Gastroesophageal sphincter (tissue), 4 donors: Measurements from ENCODE around the gene ACBD7. TPM values are rescaled to one million over a fixed set of nuclear protein-coding genes. Genes with fewer than 3 reads are reported as not detected.

ENCODE experiments used
- ATAC-seq: fragments of 150-250 bp; one replicate; pipeline ENCODE4 v1.9.1; 2016; ENCODE audit warnings: mild to moderate bottlenecking, moderate library complexity
- H3K27ac ChIP-seq, 4 donors: fragments of 200-600 bp; sonication (generic) in 3 of 4; 1 replicate in 3 of 4; 2 replicates in 1 of 4; pipeline ENCODE4 v1.5.1; 2016 to 2019
- H3K27me3 ChIP-seq: fragments of 200-600 bp; sonication (generic); one replicate; pipeline ENCODE4 v1.5.1; 2019
- H3K36me3 ChIP-seq, 2 donors: fragments of 200-600 bp; sonication (generic); one replicate each; pipeline ENCODE4 v1.5.1; 2019; ENCODE audit warnings: control low read depth in 1 of 2
- H3K4me1 ChIP-seq, 3 donors: fragments of 200-600 bp; sonication (generic); 1 replicate in 2 of 3; 2 replicates in 1 of 3; pipeline ENCODE4 v1.5.1; 2016 to 2019; ENCODE audit warnings: control low read depth in 2 of 3
- H3K4me3 ChIP-seq, 2 donors: fragments of 200-600 bp; sonication (generic); one replicate each; pipeline ENCODE4 v1.5.1; 2019; ENCODE audit warnings: mild to moderate bottlenecking in 1 of 2, moderate library complexity in 1 of 2
- H3K9me3 ChIP-seq, 3 donors: fragments of 200-600 bp; sonication (generic); one replicate each; pipeline ENCODE4 v1.5.1; 2017 to 2019; ENCODE audit warnings: control low read depth in 2 of 3
- EP300 ChIP-seq: sonication (generic); formaldehyde crosslinking; IDR thresholded peaks from one replicate; pipeline ENCODE4 v1.6.1; 2017; ENCODE audit warnings: antibody characterized with exemption, mild to moderate bottlenecking
- POLR2A ChIP-seq, 2 donors: fragments of 450-650 bp; IDR thresholded peaks; one replicate each; pipeline ENCODE4 v1.6.1; 2017; ENCODE audit warnings: antibody characterized with exemption in 2 of 2, mild to moderate bottlenecking in 2 of 2, moderate library complexity in 1 of 2
- POLR2AphosphoS5 ChIP-seq: sonication (generic); formaldehyde crosslinking; IDR thresholded peaks from one replicate; pipeline ENCODE4 v1.6.1; 2017; ENCODE audit warnings: antibody characterized with exemption
- WGBS, 2 donors: methylation state at CpG; one replicate each; pipeline ENCODE4 v1.1.5; 2018; ENCODE audit warnings: low coverage in 1 of 2; 5-methylcytosine and 5-hydroxymethylcytosine counted together
- total RNA-seq, 4 donors: library from RNA; depleted of rRNA; stranded (reverse); fragments of >200 nt; gene quantifications; one replicate each; pipeline ENCODE4 v1.1.0, GENCODE V29; 2016
- TF ChIP-seq, protein P1 (sequence below), 4 experiments: fragments of 200-600 bp in 2 of 4; fragments of 450-650 bp in 2 of 4; sonication (generic) in 1 of 4; IDR thresholded peaks; one replicate each; pipeline ENCODE4 v1.5.1; 2017 to 2019; ENCODE audit warnings: antibody characterized with exemption in 4 of 4, mild to moderate bottlenecking in 2 of 4, moderate library complexity in 2 of 4

Gene ACBD7
- total RNA-seq, 4 donors from 2014 or later = not detected

GRCh38 chr10:15053061-15053460, 35.5 kb downstream of the ACBD7 start:
- no peak for TF ChIP-seq EP300
- TF ChIP-seq POLR2AphosphoS5 = no peak
- TF ChIP-seq, protein P1, sequence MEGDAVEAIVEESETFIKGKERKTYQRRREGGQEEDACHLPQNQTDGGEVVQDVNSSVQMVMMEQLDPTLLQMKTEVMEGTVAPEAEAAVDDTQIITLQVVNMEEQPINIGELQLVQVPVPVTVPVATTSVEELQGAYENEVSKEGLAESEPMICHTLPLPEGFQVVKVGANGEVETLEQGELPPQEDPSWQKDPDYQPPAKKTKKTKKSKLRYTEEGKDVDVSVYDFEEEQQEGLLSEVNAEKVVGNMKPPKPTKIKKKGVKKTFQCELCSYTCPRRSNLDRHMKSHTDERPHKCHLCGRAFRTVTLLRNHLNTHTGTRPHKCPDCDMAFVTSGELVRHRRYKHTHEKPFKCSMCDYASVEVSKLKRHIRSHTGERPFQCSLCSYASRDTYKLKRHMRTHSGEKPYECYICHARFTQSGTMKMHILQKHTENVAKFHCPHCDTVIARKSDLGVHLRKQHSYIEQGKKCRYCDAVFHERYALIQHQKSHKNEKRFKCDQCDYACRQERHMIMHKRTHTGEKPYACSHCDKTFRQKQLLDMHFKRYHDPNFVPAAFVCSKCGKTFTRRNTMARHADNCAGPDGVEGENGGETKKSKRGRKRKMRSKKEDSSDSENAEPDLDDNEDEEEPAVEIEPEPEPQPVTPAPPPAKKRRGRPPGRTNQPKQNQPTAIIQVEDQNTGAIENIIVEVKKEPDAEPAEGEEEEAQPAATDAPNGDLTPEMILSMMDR (IDR thresholded peaks at IDR 0.05) = no peak
- TF ChIP-seq POLR2A (IDR thresholded peaks at IDR 0.05) = no peak
- WGBS, 2 donors = 86 to 100% methylated on average over 1 to 3 of the region's 3 CpGs
- no peaks in the 10 kb centered on the region for H3K9me3 ChIP-seq
- no peaks in the 10 kb centered on the region for H3K27me3 ChIP-seq
- H3K36me3 ChIP-seq = no peaks in the 10 kb centered on the region
- ATAC-seq = no peak
- no peak overlapping the region for H3K27ac ChIP-seq
- no peak overlapping the region for H3K4me3 ChIP-seq
- H3K4me1 ChIP-seq = no peaks in the 10 kb centered on the region

DNA sequence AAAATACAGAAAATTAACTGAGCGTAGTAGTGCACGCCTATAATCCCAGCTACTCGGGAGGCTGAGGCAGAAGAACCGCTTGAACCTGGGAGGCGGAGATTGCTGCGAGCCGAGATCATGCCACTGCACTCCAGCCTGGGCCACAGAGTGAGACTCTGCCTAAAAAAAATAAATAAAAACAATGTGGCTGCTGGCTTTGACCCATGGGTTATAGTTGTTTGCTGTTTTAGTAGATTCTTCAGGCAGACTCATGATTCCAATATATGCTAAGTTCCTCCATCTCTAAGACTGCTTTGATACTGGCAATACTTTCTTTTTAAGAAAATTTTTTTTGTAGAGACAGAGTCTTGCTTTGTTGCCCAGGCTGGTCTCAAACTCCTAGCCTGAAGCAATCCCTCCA, 36.5 kb downstream of the ACBD7 start:
- no peaks in the 10 kb centered on the region for H3K27me3 ChIP-seq
- no peak for ATAC-seq
- no peaks in the 10 kb centered on the region for H3K9me3 ChIP-seq
- no peak overlapping the region for H3K4me3 ChIP-seq
- no peak overlapping the region for H3K27ac ChIP-seq
- H3K4me1 ChIP-seq = no peaks in the 10 kb centered on the region
- TF ChIP-seq POLR2AphosphoS5 = no peak
- 59 to 72% methylated on average over 3 to 7 of the region's 7 CpGs for WGBS, 2 donors
- H3K36me3 ChIP-seq = no peaks in the 10 kb centered on the region

GRCh38 chr10:15049533-15049932, 39.0 kb downstream of the ACBD7 start:
- ATAC-seq = no peak
- no peaks in the 10 kb centered on the region for H3K36me3 ChIP-seq
- TF ChIP-seq POLR2AphosphoS5 = no peak
- no peak for TF ChIP-seq POLR2A (IDR thresholded peaks at IDR 0.05)
- TF ChIP-seq, protein P1 (IDR thresholded peaks at IDR 0.05) = no peak
- no peak for TF ChIP-seq EP300
- no peak overlapping the region for H3K4me3 ChIP-seq
- H3K9me3 ChIP-seq = no peaks in the 10 kb centered on the region
- H3K27ac ChIP-seq = no peak overlapping the region
- H3K27me3 ChIP-seq = no peaks in the 10 kb centered on the region
- H3K4me1 ChIP-seq = no peaks in the 10 kb centered on the region

DNA sequence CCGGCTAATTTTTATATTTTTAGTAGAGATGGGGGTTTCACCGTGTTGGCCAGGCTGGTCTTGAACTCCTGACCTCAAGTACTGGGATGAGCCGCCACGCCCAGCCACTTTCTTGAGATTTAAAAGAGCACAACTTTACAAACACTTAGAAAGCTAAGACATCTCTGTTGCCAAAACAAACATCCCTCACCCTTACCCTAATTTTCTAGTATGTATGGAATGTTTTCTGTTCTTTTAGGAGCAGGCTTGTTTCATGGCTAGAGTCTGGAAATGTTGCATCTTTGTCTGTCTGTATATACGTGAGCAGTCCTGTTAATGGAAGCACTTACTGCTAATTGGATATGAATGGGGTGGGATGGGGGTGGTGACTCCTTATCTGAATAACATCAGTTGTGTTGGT, 42.0 kb downstream of the ACBD7 start:
- WGBS, 2 donors = 43 to 50% methylated on average over 1 to 5 of the region's 5 CpGs
- H3K27me3 ChIP-seq = no peaks in the 10 kb centered on the region
- no peak overlapping the region for H3K27ac ChIP-seq
- H3K4me1 ChIP-seq = no peaks in the 10 kb centered on the region
- no peak overlapping the region for H3K4me3 ChIP-seq
- no peak for TF ChIP-seq POLR2AphosphoS5
- no peaks in the 10 kb centered on the region for H3K36me3 ChIP-seq
- H3K9me3 ChIP-seq = no peaks in the 10 kb centered on the region
- no peak for ATAC-seq

GRCh38 chr10:15045380-15045779, 43.2 kb downstream of the ACBD7 start:
- no peak for ATAC-seq
- H3K4me1 ChIP-seq = no peaks in the 10 kb centered on the region
- H3K36me3 ChIP-seq = no peaks in the 10 kb centered on the region
- H3K4me3 ChIP-seq = no peak overlapping the region
- H3K27me3 ChIP-seq = no peaks in the 10 kb centered on the region
- H3K9me3 ChIP-seq = no peaks in the 10 kb centered on the region
- WGBS, 2 donors = 80 to 83% methylated on average over 1 of the region's 1 CpG
- TF ChIP-seq POLR2AphosphoS5 = no peak
- no peak for TF ChIP-seq POLR2A (IDR thresholded peaks at IDR 0.05)
- TF ChIP-seq, protein P1 (IDR thresholded peaks at IDR 0.05) = no peak
- no peak for TF ChIP-seq EP300
- peak overlapping the region in 1 of 4 donors; percentile 14 for H3K27ac ChIP-seq

DNA sequence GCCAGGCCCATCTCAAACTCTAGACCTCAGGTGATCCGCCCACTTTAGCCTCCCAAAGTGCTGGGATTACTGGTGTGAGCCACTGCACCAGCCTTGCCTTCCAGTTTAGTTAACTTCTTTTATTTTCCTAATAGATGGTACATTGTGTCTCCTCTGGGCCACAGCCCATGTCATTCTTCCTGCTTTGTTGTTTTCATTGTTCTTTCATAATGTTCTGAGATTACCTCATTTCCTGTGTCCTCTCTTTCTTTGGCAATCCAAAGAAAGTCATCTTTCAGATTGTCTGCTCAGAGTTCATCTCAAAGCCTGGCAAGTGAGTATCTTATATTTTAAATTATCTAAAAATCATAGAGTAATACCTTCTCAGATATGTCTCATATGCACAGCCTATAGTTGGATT, 44.9 kb downstream of the ACBD7 start, which contains the start of gene OLAH:
OLAH (plus strand) TSS at position 270 of the 400 bp plus-strand sequence. CDS start 3,346 bp downstream, outside the sequence.
- H3K27ac ChIP-seq = no peak within 1 kb of the TSS
- no peak within 1 kb of the TSS for H3K4me3 ChIP-seq
- no peaks in the 10 kb centered on the region for H3K4me1 ChIP-seq
- WGBS, 2 donors = 57 to 100% methylated on average over 1 of the region's 1 CpG
- no peaks in the 10 kb centered on the region for H3K36me3 ChIP-seq
- H3K9me3 ChIP-seq = no peaks in the 10 kb centered on the region
- TF ChIP-seq POLR2AphosphoS5 (no peak), POLR2A (IDR thresholded peaks at IDR 0.05) (no peak)
- TF ChIP-seq, protein P1 (IDR thresholded peaks at IDR 0.05) = no peak
- no peak for ATAC-seq
- H3K27me3 ChIP-seq = no peaks in the 10 kb centered on the region
